ENCODE data around the gene FOXN3. TPM values are rescaled to one million over a fixed set of nuclear protein-coding genes. Genes with fewer than 3 reads are reported as not detected.

Gene FOXN3
- total and polyA plus RNA-seq, 2 experiments from 2014 or later, result 98.9 to 167 TPM

- Mint-ChIP-seq H3K4me1 (peaks cover 76% of the 10 kb centered on the region), H3K27ac (peak overlapping the region; percentile 89)
- no peak for ATAC-seq
Observed at GRCh38 chr14:89366864-89367778, 49.9 kb downstream of the FOXN3 start.

More at GRCh38 chr14:89366864-89367778, 49.9 kb downstream of the FOXN3 start:
- peak overlapping the region; percentile 81; the same call in 1 of the 2 replicates for H3K27ac ChIP-seq (ENCODE audit: low read depth)
- H3K9me2 ChIP-seq (ENCODE audit: insufficient read depth), result peaks cover 10% of the 10 kb centered on the region; the same call in 1 of the 2 replicates
- H3K36me3 ChIP-seq (ENCODE audit: insufficient read depth), result no peaks in the 10 kb centered on the region
- Mint-ChIP-seq H3K9me3 (peaks cover 6% of the 10 kb centered on the region; the same call in 2 of the 3 replicates), H3K36me3 (ENCODE audit: low read depth) (peaks cover 30% of the 10 kb centered on the region), H3K4me3 (no peak overlapping the region; the same call in 2 of the 3 replicates), H3K27me3 (ENCODE audit: insufficient read depth, low read depth, poor library complexity) (peaks cover 23% of the 10 kb centered on the region)
- no peaks in the 10 kb centered on the region for H3K27me3 ChIP-seq (ENCODE audit: insufficient read depth)
- no peak overlapping the region for H3K4me3 ChIP-seq
- no peak for DNase-seq (ENCODE audit: low spot score)
- peaks cover 77% of the 10 kb centered on the region for H3K4me1 ChIP-seq (ENCODE audit: insufficient read depth)
- H4K20me1 ChIP-seq (replicated peaks; ENCODE audit: insufficient read depth), result peaks cover 46% of the 10 kb centered on the region
- H3K79me2 ChIP-seq (replicated peaks; ENCODE audit: insufficient read depth), result peaks cover 95% of the 10 kb centered on the region
- peaks cover 13% of the 10 kb centered on the region; the same call in 1 of the 2 replicates for H3F3A ChIP-seq (replicated peaks; ENCODE audit: low read depth)
- TF ChIP-seq ZNF114 (CRISPR knock-in tag; IDR thresholded peaks at IDR 0.05), result no peak
- no peak for TF ChIP-seq REST (IDR thresholded peaks at IDR 0.05; ENCODE audit: unreplicated experiment)
- no peak for TF ChIP-seq ZNF331 (CRISPR knock-in tag; IDR thresholded peaks at IDR 0.05; ENCODE audit: low read depth)
- TF ChIP-seq EZH2 (IDR thresholded peaks at IDR 0.05; ENCODE audit: low read depth, unreplicated experiment), result no peak
- TF ChIP-seq ETS1 (IDR thresholded peaks at IDR 0.05), result no peak
- no peak overlapping the region for H2AFZ ChIP-seq
- peak overlapping the region; percentile 40; the same call in 1 of the 2 replicates for H3K4me2 ChIP-seq

All from GM23338 (cell line).